Left ventricle myocardium inferior (tissue), 1 donor: ENCODE measurements around the gene RTN4R. TPM values are rescaled to one million over a fixed set of nuclear protein-coding genes. Genes with fewer than 3 reads are reported as not detected.

ENCODE experiments used
- DNase-seq: peaks from one replicate; pipeline ENCODE4 v3.0.0-alpha.2; 2020
- H3K27ac ChIP-seq: fragments of 200-600 bp; replicated peaks from 2 replicates; pipeline ENCODE4 v1.8.0; 2021
- H3K27me3 ChIP-seq: fragments of 200-600 bp; 2 replicates; pipeline ENCODE4 v1.8.0; 2021; ENCODE audit warnings: low read depth
- H3K36me3 ChIP-seq: fragments of 200-600 bp; 2 replicates; pipeline ENCODE4 v1.8.0; 2021
- H3K4me1 ChIP-seq: fragments of 200-600 bp; 2 replicates; pipeline ENCODE4 v1.8.0; 2021
- H3K4me3 ChIP-seq: fragments of 200-600 bp; 2 replicates; pipeline ENCODE4 v1.8.0; 2021; ENCODE audit warnings: mild to moderate bottlenecking, moderate library complexity
- H3K9me3 ChIP-seq: fragments of 200-600 bp; replicated peaks from 2 replicates; pipeline ENCODE4 v1.8.0; 2021
- intact Hi-C: fragments of 100-400 bp; cut with micrococcal nuclease; formaldehyde crosslinking; loops from one replicate; pipeline ENCODE4 v1.11.0; 2022
- total RNA-seq: library from RNA; stranded (reverse); fragmentation: NEBNext Ultra II Directional; extraction: Animal tissue kit (Norgen Biotek cat#: 25700); gene quantifications from one replicate; pipeline ENCODE4 v1.2.1, GENCODE V29; 2021
- TF ChIP-seq, protein P1 (sequence below): fragments of 200-600 bp; IDR thresholded peaks from 2 replicates; pipeline ENCODE4 v1.8.0; 2021; ENCODE audit warnings: antibody characterized with exemption, mild to moderate bottlenecking, borderline replicate concordance
- donor health status: DM: no; HTN: yes; CAD: no; lungs with severe emphysema.

RTN4R gene
- total RNA-seq, 1 donor from 2014 or later: 0.96 TPM

DNA sequence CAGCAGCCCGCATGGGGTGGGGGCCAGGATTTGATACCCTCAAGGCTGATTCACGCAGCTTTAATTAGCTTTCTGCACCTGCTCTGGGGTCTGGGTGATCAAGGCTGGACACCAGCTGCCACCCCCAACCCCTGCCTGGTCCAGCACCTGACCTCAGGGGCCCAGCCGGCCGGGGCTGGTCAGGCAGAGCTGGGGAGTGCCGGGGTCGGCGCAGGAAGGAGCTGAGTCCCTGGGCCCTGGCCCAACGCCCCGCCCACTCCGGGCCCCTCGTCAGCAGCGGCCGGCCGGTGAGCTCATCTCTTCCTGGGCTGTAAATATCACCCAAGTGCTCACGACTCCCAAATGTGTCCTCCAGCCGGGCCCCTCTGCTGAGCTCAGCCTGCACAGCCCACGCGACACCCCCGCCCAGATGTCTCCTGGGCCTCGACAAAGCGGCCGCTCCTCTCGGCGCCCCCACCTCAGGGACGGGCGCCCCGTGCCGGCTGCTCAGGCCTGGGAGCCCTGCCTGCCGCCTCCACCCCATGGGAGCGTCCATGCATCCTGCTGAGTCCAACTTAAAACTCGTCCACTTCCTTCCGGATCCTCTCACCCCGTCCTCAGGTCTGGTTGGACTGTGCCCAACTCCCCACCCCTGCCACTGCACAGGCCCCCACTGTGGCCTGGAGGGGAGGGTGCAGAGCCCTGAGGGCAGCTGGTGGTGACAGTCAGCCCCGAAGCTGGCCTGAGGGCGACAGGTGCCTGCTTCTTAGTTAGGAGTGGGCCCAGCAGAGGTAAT lies 29.0 kb downstream of the RTN4R start:
- H3K9me3 ChIP-seq: no peaks in the 10 kb centered on the region
- peaks cover 58% of the 10 kb centered on the region for H3K4me1 ChIP-seq
- TF ChIP-seq, protein P1, sequence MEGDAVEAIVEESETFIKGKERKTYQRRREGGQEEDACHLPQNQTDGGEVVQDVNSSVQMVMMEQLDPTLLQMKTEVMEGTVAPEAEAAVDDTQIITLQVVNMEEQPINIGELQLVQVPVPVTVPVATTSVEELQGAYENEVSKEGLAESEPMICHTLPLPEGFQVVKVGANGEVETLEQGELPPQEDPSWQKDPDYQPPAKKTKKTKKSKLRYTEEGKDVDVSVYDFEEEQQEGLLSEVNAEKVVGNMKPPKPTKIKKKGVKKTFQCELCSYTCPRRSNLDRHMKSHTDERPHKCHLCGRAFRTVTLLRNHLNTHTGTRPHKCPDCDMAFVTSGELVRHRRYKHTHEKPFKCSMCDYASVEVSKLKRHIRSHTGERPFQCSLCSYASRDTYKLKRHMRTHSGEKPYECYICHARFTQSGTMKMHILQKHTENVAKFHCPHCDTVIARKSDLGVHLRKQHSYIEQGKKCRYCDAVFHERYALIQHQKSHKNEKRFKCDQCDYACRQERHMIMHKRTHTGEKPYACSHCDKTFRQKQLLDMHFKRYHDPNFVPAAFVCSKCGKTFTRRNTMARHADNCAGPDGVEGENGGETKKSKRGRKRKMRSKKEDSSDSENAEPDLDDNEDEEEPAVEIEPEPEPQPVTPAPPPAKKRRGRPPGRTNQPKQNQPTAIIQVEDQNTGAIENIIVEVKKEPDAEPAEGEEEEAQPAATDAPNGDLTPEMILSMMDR: no peak
- H3K27me3 ChIP-seq: no peaks in the 10 kb centered on the region
- intact Hi-C loops: no loop called here
- H3K4me3 ChIP-seq: peak overlapping the region; percentile 49
- H3K36me3 ChIP-seq: no peaks in the 10 kb centered on the region
- H3K27ac ChIP-seq: peak overlapping the region; percentile 82
- peak; percentile 52 for DNase-seq

DNA sequence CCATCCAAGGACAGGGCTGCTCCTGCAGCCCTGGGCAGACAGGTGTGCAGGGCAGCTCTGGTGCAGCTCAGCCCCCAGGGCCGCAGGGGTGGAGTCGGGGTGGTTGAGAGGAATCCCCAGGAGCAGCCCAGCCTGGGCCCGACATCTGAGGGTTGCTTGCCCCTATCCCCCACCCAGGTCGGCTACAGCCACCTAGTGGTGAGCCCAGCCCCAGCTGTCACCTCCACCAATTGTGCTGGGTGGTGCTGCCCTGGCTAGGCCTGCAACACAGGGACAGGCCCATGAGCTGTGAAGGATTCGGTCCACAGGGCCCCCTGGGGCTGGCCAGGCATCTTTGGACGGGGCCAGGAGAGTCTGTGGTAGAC lies 29.6 kb downstream of the RTN4R start:
- peaks cover 52% of the 10 kb centered on the region for H3K4me1 ChIP-seq
- H3K27me3 ChIP-seq: no peaks in the 10 kb centered on the region
- DNase-seq: no peak
- TF ChIP-seq, protein P1: peak; percentile 69
- H3K27ac ChIP-seq: peak overlapping the region; percentile 82
- peak overlapping the region; percentile 49 for H3K4me3 ChIP-seq
- intact Hi-C loops: no loop called here
- H3K36me3 ChIP-seq: no peaks in the 10 kb centered on the region
- no peaks in the 10 kb centered on the region for H3K9me3 ChIP-seq

DNA sequence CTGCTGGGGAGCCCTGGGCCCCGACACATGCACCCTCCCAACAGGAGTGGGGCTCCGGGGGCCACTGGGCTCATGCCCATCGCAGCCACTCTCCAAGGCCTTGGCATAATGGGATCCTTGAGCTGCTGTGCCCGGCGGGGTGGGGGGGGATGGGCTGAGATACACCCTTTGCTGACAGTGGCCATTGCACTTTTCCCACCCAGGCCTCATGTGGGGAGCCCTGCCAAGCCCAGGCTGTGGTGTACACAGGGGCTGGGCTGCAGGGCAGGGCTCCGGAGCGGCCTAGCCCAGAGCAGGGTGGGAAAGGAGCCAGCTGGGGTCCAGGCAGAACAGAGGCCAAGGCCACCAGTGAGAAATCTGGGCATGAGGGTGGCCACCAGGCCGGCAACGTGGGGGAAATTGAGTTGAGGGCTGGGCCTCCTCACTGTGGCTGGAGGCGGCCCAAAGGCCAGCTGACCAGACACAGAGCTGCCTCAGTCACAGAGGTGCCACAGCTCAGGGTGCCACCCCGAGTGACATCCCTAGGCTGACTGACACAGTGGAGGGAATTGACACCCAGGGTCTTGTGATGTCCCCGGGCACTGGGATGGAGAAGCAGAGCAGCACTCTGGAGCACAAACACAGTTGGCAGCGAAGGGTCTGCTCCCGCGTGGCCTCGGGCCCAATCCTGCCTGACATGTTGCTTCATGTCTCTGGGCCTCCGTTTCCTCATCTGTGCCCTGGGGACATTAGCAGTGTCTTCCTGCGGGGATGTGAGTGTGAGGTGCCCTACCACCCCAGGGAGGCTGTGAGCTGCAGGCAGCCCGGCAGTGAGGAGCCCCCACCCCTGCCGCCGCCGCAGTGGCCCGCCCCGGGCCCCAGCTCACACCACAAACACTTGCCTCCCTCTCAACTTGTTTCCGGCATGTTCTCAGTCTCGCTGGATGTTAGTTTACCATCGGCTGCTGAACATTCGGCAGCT lies 30.4 kb downstream of the RTN4R start:
- Histone ChIP-seq H3K36me3 (no peaks in the 10 kb centered on the region), H3K4me1 (peaks cover 45% of the 10 kb centered on the region), H3K27me3 (no peaks in the 10 kb centered on the region), H3K27ac (peak overlapping the region; percentile 82), H3K9me3 (no peaks in the 10 kb centered on the region), H3K4me3 (no peak overlapping the region)
- DNase-seq: no peak
- TF ChIP-seq, protein P1: no peak
- intact Hi-C loops: no loop called here

DNA sequence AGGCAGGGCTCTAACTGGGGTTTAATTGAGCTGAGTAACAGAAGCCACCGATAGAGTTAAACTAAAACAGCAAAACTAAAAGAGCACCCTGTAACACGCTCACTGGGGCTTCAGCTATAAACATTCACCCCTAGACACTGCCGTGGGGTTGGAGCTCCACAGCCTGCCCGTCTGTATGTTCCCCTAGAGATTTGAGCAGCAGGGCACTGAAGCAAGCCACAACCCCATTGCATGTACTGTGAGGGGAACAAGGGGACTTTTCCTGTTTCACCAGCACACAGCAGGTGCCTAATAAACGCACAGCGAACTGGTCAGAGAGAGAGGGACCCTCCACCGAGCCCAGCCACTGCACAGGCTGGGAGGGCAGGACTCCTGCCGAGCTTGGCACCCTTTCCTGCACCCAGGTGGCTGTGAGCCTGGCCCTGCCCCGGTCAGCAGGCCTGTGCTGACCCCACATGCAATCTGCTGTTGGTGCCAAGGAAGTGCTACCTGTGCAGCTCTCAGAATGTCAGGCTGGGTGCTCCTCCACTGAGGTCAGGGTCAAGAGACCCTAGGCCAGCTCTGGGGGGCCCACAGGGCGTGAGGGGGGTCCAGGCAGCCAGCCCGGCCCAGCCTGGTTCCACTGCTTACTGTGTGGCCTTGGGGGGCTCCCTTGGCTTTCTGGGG lies 31.9 kb downstream of the RTN4R start:
- TF ChIP-seq, protein P1: no peak
- Histone ChIP-seq H3K27ac (no peak overlapping the region), H3K4me3 (no peak overlapping the region), H3K9me3 (no peaks in the 10 kb centered on the region), H3K36me3 (no peaks in the 10 kb centered on the region), H3K27me3 (no peaks in the 10 kb centered on the region), H3K4me1 (peaks cover 29% of the 10 kb centered on the region)
- intact Hi-C loops: no loop called here
- no peak for DNase-seq

DNA sequence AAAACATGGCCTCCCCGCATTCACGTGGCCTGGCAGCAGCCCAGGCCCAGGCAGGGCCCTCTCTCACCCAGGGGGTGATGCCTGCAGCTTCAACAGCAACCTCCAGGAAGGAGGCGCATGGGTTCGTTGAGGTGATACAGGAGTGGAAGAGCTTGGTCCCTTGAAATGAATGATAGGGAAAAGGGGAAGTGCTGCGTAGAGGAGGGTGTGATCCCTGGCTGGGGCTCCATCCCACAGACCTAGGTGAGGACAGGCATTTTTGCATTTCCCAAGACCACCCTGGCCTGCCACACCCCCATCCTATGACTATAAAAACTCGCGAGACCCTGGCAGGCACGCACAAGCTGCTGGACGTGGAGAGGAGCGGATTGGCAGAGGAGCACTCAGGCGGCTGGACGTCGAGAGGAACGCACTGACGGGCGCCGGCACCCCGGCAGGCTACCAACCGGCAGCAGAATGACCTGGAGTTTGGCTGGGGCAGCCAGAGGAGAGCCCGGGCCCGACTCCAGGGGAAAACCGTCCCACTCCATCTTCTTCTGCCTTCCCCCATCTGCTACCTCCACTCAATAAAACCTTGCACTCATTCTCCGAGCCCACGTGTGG lies 32.6 kb downstream of the RTN4R start:
- no peak for DNase-seq
- Histone ChIP-seq H3K27me3 (no peaks in the 10 kb centered on the region), H3K27ac (no peak overlapping the region), H3K9me3 (no peaks in the 10 kb centered on the region), H3K4me1 (peaks cover 24% of the 10 kb centered on the region), H3K36me3 (no peaks in the 10 kb centered on the region), H3K4me3 (no peak overlapping the region)
- TF ChIP-seq, protein P1: no peak
- intact Hi-C loops: no loop called here
